Smooth muscle cell (in vitro differentiated cells): ENCODE results near the gene TBCE. TPM values are rescaled to one million over a fixed set of nuclear protein-coding genes. Genes with fewer than 3 reads are reported as not detected.

Experiments
- DNase-seq: peaks from one replicate; lab custom pipeline; 2025; ENCODE audit not compliant: unreplicated experiment; lab: John Stamatoyannopoulos, UW
- H2AFZ ChIP-seq: fragments of 200-600 bp; sonication (generic); 2 replicates; pipeline ENCODE4 v1.6.0; 2016; ENCODE audit warnings: antibody characterized with exemption, low read depth, mild to moderate bottlenecking
- H3F3A ChIP-seq: fragments of 200-600 bp; sonication (generic); 2 replicates; pipeline ENCODE4 v1.6.0; 2017; ENCODE audit warnings: antibody characterized with exemption, low read depth
- H3K27ac ChIP-seq: fragments of 200-600 bp; sonication (generic); 2 replicates; pipeline ENCODE4 v1.5.1; 2016; ENCODE audit warnings: low read depth, mild to moderate bottlenecking
- H3K27me3 ChIP-seq: fragments of 200-600 bp; sonication (generic); 2 replicates; pipeline ENCODE4 v1.6.1; 2016; ENCODE audit warnings: low read depth, mild to moderate bottlenecking
- H3K36me3 ChIP-seq: fragments of 200-600 bp; sonication (generic); 2 replicates; pipeline ENCODE4 v1.5.1; 2016; ENCODE audit warnings: low read depth
- H3K4me1 ChIP-seq: fragments of 200-600 bp; sonication (generic); 2 replicates; pipeline ENCODE4 v1.5.1; 2016; ENCODE audit warnings: low read depth
- H3K4me2 ChIP-seq: fragments of 200-600 bp; sonication (generic); 2 replicates; pipeline ENCODE4 v1.6.0; 2016; ENCODE audit warnings: mild to moderate bottlenecking
- H3K4me3 ChIP-seq: fragments of 200-600 bp; sonication (generic); 2 replicates; pipeline ENCODE4 v1.5.1; 2016; ENCODE audit warnings: mild to moderate bottlenecking
- H3K79me2 ChIP-seq: fragments of 200-600 bp; sonication (generic); 2 replicates; pipeline ENCODE4 v1.6.0; 2016; ENCODE audit warnings: low read depth, mild to moderate bottlenecking
- H3K9ac ChIP-seq: fragments of 200-600 bp; sonication (generic); 2 replicates; pipeline ENCODE4 v1.6.0; 2016; ENCODE audit warnings: low read depth
- H3K9me3 ChIP-seq: fragments of 200-600 bp; sonication (generic); replicated peaks from 2 replicates; pipeline ENCODE4 v1.5.1; 2016; ENCODE audit warnings: low read depth
- H4K20me1 ChIP-seq: fragments of 200-600 bp; sonication (generic); 2 replicates; pipeline ENCODE4 v1.6.0; 2016; ENCODE audit warnings: low read depth
- whole genome bisulfite sequencing: methylation state at CpG from one replicate; pipeline ENCODE4 v1.1.7; 2016; ENCODE audit warnings: low lambda C conversion rate; 5-methylcytosine and 5-hydroxymethylcytosine counted together
- polyA plus RNA-seq: library from polyadenylated mRNA; unstranded; fragments of >200 nt; fragmentation: Nextera tagmentation; extraction: Ambion mirVana; gene quantifications from 2 replicates; pipeline ENCODE4 v1.2.1, GENCODE V29; 2016
- total RNA-seq: library from RNA; depleted of rRNA; stranded (reverse); fragments of >200 nt; gene quantifications from 2 replicates; pipeline ENCODE4 v1.2.3, GENCODE V29; 2014
- TF ChIP-seq, protein P1 (sequence below): fragments of 200-600 bp; sonication (generic); IDR thresholded peaks from 2 replicates; pipeline ENCODE4 v1.5.1; 2017; ENCODE audit warnings: borderline replicate concordance, mild to moderate bottlenecking, antibody characterized with exemption; ENCODE audit not compliant: insufficient read depth, poor library complexity, severe bottlenecking

TBCE gene
- total and polyA plus RNA-seq, 2 experiments from 2014 or later: 24.0 to 28.4 TPM

DNA sequence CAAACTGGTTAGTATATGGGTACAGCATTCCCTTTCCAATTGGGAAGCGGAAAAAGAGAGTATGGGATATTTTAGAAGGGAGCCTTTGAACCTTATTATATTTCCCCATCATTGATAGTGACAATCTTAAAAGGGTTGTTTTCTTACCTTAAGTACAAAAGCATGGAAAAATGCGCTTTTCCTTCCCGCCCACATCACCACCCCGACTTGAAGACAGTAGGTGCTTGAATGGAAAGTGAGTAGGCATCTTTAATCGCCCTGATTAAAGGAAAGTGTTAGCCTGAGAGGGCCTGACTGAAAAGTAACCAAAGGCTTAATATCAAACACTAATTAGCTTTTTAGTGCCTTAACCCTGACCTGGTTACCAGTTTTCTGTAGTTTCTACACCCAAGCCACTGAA, 23.5 kb upstream of the TBCE start:
- H3K4me2 ChIP-seq: no peak overlapping the region
- no peaks in the 10 kb centered on the region for H3K9me3 ChIP-seq
- H3K27me3 ChIP-seq: no peaks in the 10 kb centered on the region
- WGBS: 95% methylated on average over 5 of the region's 5 CpGs
- no peaks in the 10 kb centered on the region for H3F3A ChIP-seq
- TF ChIP-seq, protein P1, sequence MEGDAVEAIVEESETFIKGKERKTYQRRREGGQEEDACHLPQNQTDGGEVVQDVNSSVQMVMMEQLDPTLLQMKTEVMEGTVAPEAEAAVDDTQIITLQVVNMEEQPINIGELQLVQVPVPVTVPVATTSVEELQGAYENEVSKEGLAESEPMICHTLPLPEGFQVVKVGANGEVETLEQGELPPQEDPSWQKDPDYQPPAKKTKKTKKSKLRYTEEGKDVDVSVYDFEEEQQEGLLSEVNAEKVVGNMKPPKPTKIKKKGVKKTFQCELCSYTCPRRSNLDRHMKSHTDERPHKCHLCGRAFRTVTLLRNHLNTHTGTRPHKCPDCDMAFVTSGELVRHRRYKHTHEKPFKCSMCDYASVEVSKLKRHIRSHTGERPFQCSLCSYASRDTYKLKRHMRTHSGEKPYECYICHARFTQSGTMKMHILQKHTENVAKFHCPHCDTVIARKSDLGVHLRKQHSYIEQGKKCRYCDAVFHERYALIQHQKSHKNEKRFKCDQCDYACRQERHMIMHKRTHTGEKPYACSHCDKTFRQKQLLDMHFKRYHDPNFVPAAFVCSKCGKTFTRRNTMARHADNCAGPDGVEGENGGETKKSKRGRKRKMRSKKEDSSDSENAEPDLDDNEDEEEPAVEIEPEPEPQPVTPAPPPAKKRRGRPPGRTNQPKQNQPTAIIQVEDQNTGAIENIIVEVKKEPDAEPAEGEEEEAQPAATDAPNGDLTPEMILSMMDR: no peak
- no peak overlapping the region for H3K27ac ChIP-seq
- H3K9ac ChIP-seq: no peak overlapping the region
- H3K4me1 ChIP-seq: no peaks in the 10 kb centered on the region
- no peaks in the 10 kb centered on the region for H4K20me1 ChIP-seq
- no peak overlapping the region for H2AFZ ChIP-seq
- no peak overlapping the region for H3K4me3 ChIP-seq
- H3K79me2 ChIP-seq: no peaks in the 10 kb centered on the region
- no peak for DNase-seq
- H3K36me3 ChIP-seq: peaks cover 6% of the 10 kb centered on the region

DNA sequence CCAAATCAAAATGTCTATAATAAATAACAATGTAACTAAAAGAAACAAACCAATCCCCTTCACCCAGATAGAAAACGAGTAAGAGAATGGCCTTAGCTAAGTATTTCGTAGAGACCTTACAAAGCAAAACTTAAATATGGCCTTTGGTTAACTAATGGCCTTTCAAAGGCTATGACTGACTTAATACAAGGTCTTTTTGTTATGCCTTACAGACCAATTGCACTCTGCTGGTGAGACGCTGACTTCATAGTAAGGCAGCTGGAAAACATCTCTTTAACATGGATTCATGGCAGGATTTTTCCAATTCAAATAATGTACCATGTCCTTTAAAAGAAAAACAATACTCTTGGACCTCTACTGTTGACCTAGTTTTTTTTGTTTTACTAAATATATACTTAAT, 15.8 kb upstream of the TBCE start:
- Histone ChIP-seq H3K79me2 (no peaks in the 10 kb centered on the region), H3K4me2 (no peak overlapping the region), H3K4me1 (no peaks in the 10 kb centered on the region), H3K4me3 (no peak overlapping the region), H3K36me3 (no peaks in the 10 kb centered on the region), H3K9ac (no peak overlapping the region), H3K27me3 (no peaks in the 10 kb centered on the region), H4K20me1 (no peaks in the 10 kb centered on the region), H2AFZ (no peak overlapping the region), H3K9me3 (no peaks in the 10 kb centered on the region), H3K27ac (no peak overlapping the region), H3F3A (no peaks in the 10 kb centered on the region)
- no peak for DNase-seq
- 91% methylated on average over 3 of the region's 3 CpGs for WGBS
- TF ChIP-seq, protein P1: no peak

DNA sequence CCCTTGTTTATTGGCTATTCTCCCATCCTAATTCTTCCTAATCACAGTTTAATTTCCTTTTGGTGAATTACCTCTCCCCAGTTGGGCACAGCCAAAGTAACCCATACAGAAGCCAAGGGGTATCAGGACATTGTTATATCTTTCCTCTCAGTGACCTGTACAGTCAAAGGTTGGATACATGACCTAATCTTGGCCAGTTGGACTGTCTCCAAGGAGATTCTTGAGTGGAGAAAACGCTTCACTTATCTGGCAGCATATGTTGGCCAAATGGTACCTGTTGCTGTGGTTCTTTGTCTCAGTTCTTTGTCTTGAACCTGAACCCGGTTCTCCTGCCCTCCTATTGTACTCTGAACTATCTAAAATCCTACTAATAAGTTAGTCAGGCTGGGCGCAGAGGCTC, 15.3 kb upstream of the TBCE start:
- Histone ChIP-seq H4K20me1 (no peaks in the 10 kb centered on the region), H3K27me3 (no peaks in the 10 kb centered on the region), H2AFZ (no peak overlapping the region), H3K27ac (no peak overlapping the region), H3K4me2 (no peak overlapping the region), H3F3A (no peaks in the 10 kb centered on the region), H3K9me3 (no peaks in the 10 kb centered on the region), H3K79me2 (no peaks in the 10 kb centered on the region), H3K4me3 (no peak overlapping the region), H3K36me3 (no peaks in the 10 kb centered on the region), H3K9ac (no peak overlapping the region), H3K4me1 (no peaks in the 10 kb centered on the region)
- no peak for DNase-seq
- WGBS: 78% methylated on average over 3 of the region's 3 CpGs
- TF ChIP-seq, protein P1: no peak
